Hepatocyte (in vitro differentiated cells): ENCODE measurements around the gene FAM193A. TPM values are rescaled to one million over a fixed set of nuclear protein-coding genes. Genes with fewer than 3 reads are reported as not detected.
"Not testable (repeated sequence)": the region's sequence is repeated elsewhere in the genome, so short reads cannot be mapped to it uniquely, and the experiment has no call there.

ENCODE experiments used
- DNase-seq: peaks from one replicate; pipeline ENCODE4 v3.0.0-alpha.2; 2016; ENCODE audit warnings: low spot score
- H2AFZ ChIP-seq: fragments of 200-600 bp; sonication (generic); 2 replicates; pipeline ENCODE4 v1.6.0; 2016; ENCODE audit warnings: antibody characterized with exemption, mild to moderate bottlenecking
- H3K27ac ChIP-seq: fragments of 200-600 bp; sonication (generic); 2 replicates; pipeline ENCODE4 v1.5.1; 2016; ENCODE audit warnings: mild to moderate bottlenecking
- H3K27me3 ChIP-seq: fragments of 200-600 bp; sonication (generic); 2 replicates; pipeline ENCODE4 v1.6.1; 2016
- H3K36me3 ChIP-seq: fragments of 200-600 bp; sonication (generic); replicated peaks from 2 replicates; pipeline ENCODE4 v1.5.1; 2016; ENCODE audit warnings: low read depth; ENCODE audit not compliant: insufficient read depth
- H3K4me1 ChIP-seq: fragments of 200-600 bp; sonication (generic); 2 replicates; pipeline ENCODE4 v1.5.1; 2016; ENCODE audit warnings: mild to moderate bottlenecking, moderate library complexity; ENCODE audit not compliant: insufficient read depth
- H3K4me2 ChIP-seq: fragments of 200-600 bp; sonication (generic); 2 replicates; pipeline ENCODE4 v1.6.0; 2016
- H3K4me3 ChIP-seq: fragments of 200-600 bp; sonication (generic); 2 replicates; pipeline ENCODE4 v1.5.1; 2016; ENCODE audit warnings: mild to moderate bottlenecking
- H3K79me2 ChIP-seq: fragments of 200-600 bp; sonication (generic); 2 replicates; pipeline ENCODE4 v1.6.0; 2017; ENCODE audit warnings: mild to moderate bottlenecking
- H3K9me2 ChIP-seq: fragments of 200-600 bp; sonication (generic); replicated peaks from 2 replicates; pipeline ENCODE4 v1.6.0; 2017; ENCODE audit warnings: mild to moderate bottlenecking; ENCODE audit not compliant: insufficient read depth
- H3K9me3 ChIP-seq: fragments of 200-600 bp; sonication (generic); 2 replicates; pipeline ENCODE4 v1.5.1; 2016; ENCODE audit warnings: low read depth, mild to moderate bottlenecking
- H4K20me1 ChIP-seq: fragments of 200-600 bp; sonication (generic); 2 replicates; pipeline ENCODE4 v1.6.0; 2016; ENCODE audit warnings: mild to moderate bottlenecking; ENCODE audit not compliant: insufficient read depth, poor library complexity, severe bottlenecking
- CTCF ChIP-seq: fragments of 200-600 bp; sonication (generic); IDR thresholded peaks from 2 replicates; pipeline ENCODE4 v1.5.1; 2016; ENCODE audit warnings: antibody characterized with exemption, mild to moderate bottlenecking; ENCODE audit not compliant: poor library complexity
- EZH2 ChIP-seq: fragments of 200-600 bp; sonication (generic); IDR thresholded peaks from 2 replicates; pipeline ENCODE4 v1.6.1; 2016; ENCODE audit warnings: antibody characterized with exemption, mild to moderate bottlenecking, borderline replicate concordance
- EZH2phosphoT487 ChIP-seq: fragments of 200-600 bp; sonication (generic); IDR thresholded peaks from one replicate; pipeline ENCODE4 v1.6.1; 2018; ENCODE audit warnings: antibody characterized with exemption, mild to moderate bottlenecking, low read depth, moderate library complexity; ENCODE audit not compliant: unreplicated experiment, severe bottlenecking
- WGBS: methylation state at CpG from one replicate; pipeline ENCODE4 v1.1.6; 2016; ENCODE audit warnings: low lambda C conversion rate; ENCODE audit errors: missing lambda C conversion rate; 5-methylcytosine and 5-hydroxymethylcytosine counted together
- polyA plus RNA-seq: library from polyadenylated mRNA; unstranded; fragments of >200 nt; fragmentation: Nextera tagmentation; extraction: Ambion mirVana; gene quantifications from 2 replicates; pipeline ENCODE4 v1.2.1, GENCODE V29; 2016
- total RNA-seq: library from RNA; depleted of rRNA; stranded (reverse); fragments of >200 nt; gene quantifications from 2 replicates; pipeline ENCODE4 v1.2.3, GENCODE V29; 2014

The FAM193A gene
- total and polyA plus RNA-seq, 2 experiments from 2014 or later: 11.4 to 15.8 TPM

DNA sequence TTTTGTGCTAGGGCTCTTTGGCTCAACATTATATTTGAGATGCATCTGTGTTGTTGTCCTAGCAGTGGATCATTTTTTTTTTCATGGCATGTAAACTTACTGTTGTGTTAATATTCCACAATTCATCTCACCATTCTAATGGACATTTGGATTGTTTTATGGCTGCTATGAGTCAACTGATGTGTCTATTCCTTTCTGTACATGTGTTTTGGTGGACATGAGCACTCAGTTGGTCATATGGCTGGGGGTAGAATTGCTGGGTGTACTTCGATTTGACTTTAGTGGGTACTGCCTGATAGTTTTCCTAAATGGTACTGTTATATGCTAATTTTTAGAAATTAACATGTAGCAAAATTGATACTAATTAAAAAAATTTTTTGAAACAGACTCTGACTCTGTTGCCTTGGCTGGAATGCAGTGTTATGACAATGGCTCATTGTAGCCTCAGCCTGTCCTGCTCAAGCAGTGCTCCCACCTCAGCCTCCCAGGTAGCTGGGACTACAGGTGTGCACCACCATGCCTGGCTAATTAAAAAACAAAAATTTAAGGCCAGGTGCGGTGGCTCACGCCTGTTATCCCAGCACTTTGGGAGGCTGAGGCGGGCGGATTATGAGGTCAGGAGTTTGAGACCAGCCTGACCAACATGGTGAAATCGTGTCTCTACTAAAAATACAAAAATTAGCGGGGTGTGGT lies 9.0 kb downstream of the FAM193A start:
- Histone ChIP-seq H3K27me3 (no peaks in the 10 kb centered on the region), H3K27ac (no peak overlapping the region), H3K4me3 (no peak overlapping the region), H3K9me3 (no peaks in the 10 kb centered on the region), H2AFZ (no peak overlapping the region), H3K9me2 (no peaks in the 10 kb centered on the region), H4K20me1 (peaks cover 88% of the 10 kb centered on the region), H3K79me2 (peaks cover 97% of the 10 kb centered on the region), H3K36me3 (no peaks in the 10 kb centered on the region), H3K4me1 (no peaks in the 10 kb centered on the region), H3K4me2 (no peak overlapping the region)
- no peak for TF ChIP-seq CTCF
- no peak for TF ChIP-seq EZH2phosphoT487
- no peak for TF ChIP-seq EZH2
- no peak for DNase-seq
- WGBS: 97% methylated on average over 7 of the region's 7 CpGs

- no peak overlapping the region for H3K4me3 ChIP-seq
- peaks cover 90% of the 10 kb centered on the region for H4K20me1 ChIP-seq
- no peak overlapping the region for H2AFZ ChIP-seq
- H3K4me1 ChIP-seq: no peaks in the 10 kb centered on the region
- DNase-seq: no peak
- H3K27ac ChIP-seq: no peak overlapping the region
- no peaks in the 10 kb centered on the region for H3K27me3 ChIP-seq
- no peaks in the 10 kb centered on the region for H3K36me3 ChIP-seq
- H3K9me3 ChIP-seq: no peaks in the 10 kb centered on the region
- TF ChIP-seq EZH2 (no peak), EZH2phosphoT487 (no peak), CTCF (no peak)
- H3K9me2 ChIP-seq: no peaks in the 10 kb centered on the region
- no peak overlapping the region for H3K4me2 ChIP-seq
- peaks cover 97% of the 10 kb centered on the region for H3K79me2 ChIP-seq
These were observed 9.9 kb downstream of the FAM193A start for GRCh38 chr4:2546286-2546823.

DNA sequence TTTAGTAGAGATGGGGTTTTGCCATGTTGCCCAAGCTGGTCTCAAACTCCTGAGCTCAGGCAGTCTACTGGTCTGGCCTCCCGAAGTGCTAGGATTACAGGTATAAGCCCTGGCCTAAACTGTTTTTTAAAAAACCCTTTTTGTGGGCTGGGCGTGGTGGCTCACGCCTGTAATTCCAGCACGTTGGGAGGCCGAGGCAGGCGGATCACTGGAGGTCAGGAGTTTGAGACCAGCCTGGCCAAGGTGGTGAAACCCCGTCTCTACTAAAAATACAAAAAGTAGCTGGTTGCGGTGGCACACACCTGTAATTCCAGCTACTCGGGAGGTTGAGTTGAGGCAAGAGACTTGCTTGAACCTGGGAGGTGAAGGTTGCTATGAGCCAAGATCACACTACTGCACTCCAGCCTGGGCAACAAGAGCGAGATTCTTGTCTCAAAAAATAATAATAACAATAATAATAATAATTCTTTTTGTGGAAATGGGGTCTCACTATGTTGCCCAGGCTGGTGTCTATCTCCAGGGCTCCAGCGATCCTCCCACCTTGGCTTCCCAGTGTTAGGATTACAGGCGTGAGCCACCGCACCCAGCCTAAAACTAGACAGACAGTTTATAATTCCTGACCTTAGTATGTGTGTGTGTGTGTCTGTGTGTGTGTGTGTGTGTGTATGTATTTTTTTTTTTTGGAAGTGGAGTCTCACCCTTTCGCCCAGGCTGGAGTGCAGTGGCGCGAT lies 10.7 kb downstream of the FAM193A start:
- DNase-seq, H3K4me3 ChIP-seq, H3K36me3 ChIP-seq, H3K9me3 ChIP-seq, H3K9me2 ChIP-seq, H3K27me3 ChIP-seq, H2AFZ ChIP-seq, H3K4me1 ChIP-seq, H3K27ac ChIP-seq, H3K4me2 ChIP-seq: not testable (repeated sequence)
- WGBS: 97% methylated on average over 16 of the region's 16 CpGs
- Histone ChIP-seq H4K20me1 (peaks cover 90% of the 10 kb centered on the region), H3K79me2 (peaks cover 97% of the 10 kb centered on the region)

GRCh38 chr4:2551118-2551517 lies 14.7 kb downstream of the FAM193A start:
- no peak for DNase-seq
- Histone ChIP-seq H2AFZ (no peak overlapping the region), H3K4me1 (no peaks in the 10 kb centered on the region), H3K36me3 (no peaks in the 10 kb centered on the region), H3K9me3 (no peaks in the 10 kb centered on the region), H3K9me2 (no peaks in the 10 kb centered on the region), H3K27me3 (no peaks in the 10 kb centered on the region), H3K4me3 (no peak overlapping the region), H3K27ac (no peak overlapping the region), H4K20me1 (peaks cover 88% of the 10 kb centered on the region), H3K4me2 (no peak overlapping the region), H3K79me2 (peaks cover 97% of the 10 kb centered on the region)
- TF ChIP-seq CTCF: no peak
- TF ChIP-seq EZH2: no peak
- no peak for TF ChIP-seq EZH2phosphoT487
